NCI-H128 (cell line): Measurements from ENCODE around the gene PVRIG.
"Not testable (repeated sequence)": the region's sequence is repeated elsewhere in the genome, so short reads cannot be mapped to it uniquely, and the experiment has no call there.

Experiments used
- DNase-seq: peaks from one replicate; lab custom pipeline; 2025; ENCODE audit not compliant: unreplicated experiment; lab: John Stamatoyannopoulos, UW

Gene PVRIG

DNA sequence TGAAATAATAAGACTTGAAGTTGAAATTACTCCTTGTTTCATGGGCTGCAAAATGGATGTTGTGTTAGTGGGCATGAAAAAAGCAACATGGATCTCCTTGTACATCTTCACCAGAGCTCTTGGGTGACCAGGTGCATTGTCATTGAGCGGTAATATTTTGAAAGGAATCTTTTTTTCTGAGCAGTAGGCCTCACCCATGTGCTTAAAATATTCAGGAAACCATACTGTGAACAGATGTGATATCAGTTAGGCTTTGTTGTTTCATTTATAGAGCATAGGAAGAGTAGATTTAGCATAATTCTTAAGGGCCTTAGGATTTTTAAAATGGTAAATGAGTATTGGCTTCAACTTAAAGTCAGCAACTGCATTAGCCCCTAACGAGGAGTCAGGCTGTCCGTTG, 26.8 kb upstream of the PVRIG start:
- no peak for DNase-seq

GRCh38 chr7:100195222-100195621, 24.5 kb upstream of the PVRIG start:
- DNase-seq = no peak

DNA sequence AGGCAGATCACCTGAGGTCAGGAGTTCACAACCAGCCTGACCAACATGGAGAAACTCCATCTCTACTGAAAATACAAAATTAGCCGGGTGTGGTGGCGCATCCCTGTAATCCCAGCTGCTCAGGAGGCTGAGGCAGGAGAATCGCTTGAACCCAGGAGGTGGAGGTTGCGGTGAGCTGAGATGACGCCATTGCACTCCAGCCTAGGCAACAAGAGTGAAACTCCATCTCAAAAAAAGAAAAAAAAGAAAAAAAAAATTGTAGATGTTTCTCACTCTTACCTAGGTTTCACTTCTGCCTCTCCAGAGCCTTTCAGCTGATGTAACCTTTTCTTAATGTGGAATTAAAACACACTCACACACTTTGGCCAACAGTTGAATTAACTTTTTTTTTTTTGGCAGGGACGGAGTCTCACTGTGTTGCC, 23.8 kb upstream of the PVRIG start:
- not testable (repeated sequence) for DNase-seq

GRCh38 chr7:100198266-100198665, 21.5 kb upstream of the PVRIG start:
- no peak for DNase-seq

GRCh38 chr7:100200693-100201092, 19.1 kb upstream of the PVRIG start:
- DNase-seq = no peak

DNA sequence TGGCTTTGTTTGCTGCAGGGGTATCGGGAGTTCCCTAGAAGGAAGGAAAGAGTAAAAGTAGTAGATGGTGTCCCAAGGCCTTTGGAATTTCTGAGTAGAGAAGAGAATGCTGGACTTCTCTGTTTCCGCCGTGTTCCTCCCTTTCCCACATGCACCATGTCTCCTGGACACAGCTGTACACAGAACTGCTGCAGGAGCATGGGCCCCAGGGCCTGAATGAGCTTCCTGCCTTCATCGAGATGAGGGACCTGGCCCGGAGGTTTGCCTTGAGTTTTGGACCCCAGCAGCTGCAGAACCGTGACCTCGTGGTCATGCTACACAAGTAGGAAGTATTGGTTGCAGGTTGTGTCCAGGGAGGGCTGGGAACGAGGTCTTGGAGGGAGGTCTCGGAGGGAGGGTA, 15.3 kb upstream of the PVRIG start:
- DNase-seq = no peak

DNA sequence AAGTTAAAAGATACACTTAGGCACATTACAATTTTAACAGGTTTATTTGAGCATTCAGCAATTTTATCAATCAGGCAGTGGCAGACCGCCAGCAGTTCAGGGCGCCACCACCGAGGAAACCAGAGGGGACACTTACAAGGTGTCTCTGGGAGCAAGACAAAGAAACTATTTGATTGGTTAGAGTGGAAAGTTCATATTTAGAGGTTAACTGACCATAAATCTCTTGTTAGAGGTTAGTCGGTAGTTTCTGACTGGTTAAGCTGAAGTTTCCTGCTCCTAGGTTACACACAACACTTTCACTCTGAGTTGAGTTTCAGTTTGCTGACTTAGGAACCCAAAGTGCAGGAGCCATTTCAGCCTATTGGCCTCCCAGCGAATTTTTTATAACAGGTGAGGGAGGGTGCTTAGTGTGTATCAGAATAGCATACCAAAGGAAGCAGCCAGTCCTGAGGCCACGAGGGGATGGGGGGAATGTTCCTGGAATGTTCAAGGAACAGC, 10.8 kb upstream of the PVRIG start:
- DNase-seq = no peak

- no peak for DNase-seq
Observed at GRCh38 chr7:100209493-100209892, 10.3 kb upstream of the PVRIG start.

DNA sequence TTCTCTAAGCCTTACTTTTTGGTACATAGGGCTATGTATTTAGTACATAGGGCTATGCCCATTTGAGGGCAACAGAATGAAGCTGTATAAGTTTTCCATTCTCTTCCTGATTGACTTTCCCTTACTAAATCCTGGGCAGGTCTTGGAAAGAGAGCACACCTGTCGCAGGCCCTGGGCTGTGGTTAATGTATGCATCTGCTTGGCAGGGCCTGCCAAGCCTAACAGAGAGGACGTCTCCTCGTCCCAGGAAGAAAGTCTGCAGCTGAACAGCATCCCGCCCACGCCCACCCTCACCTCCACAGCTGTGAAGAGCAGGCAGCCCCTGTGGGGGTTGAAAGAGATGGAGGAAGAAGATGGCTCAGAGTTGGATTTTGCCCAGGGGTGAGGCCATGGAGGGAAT, 8.9 kb upstream of the PVRIG start:
- no peak for DNase-seq

- no peak for DNase-seq
Observed at GRCh38 chr7:100211342-100211780, 8.4 kb upstream of the PVRIG start.

GRCh38 chr7:100212631-100213286, 7.0 kb upstream of the PVRIG start:
- DNase-seq = no peak

- no peak for DNase-seq
Observed at GRCh38 chr7:100213672-100214071, 6.1 kb upstream of the PVRIG start.

- DNase-seq = not testable (repeated sequence)
Observed at GRCh38 chr7:100214356-100214755, 5.4 kb upstream of the PVRIG start.

- DNase-seq = no peak
Observed at GRCh38 chr7:100215895-100216294, 3.9 kb upstream of the PVRIG start.

GRCh38 chr7:100217934-100218333, 1.8 kb upstream of the PVRIG start:
- DNase-seq = peak; percentile 38

GRCh38 chr7:100219271-100219737, 445 bp upstream of the PVRIG start:
- DNase-seq = no peak

GRCh38 chr7:100220586-100221230, 959 bp downstream of the PVRIG start:
- DNase-seq = no peak

DNA sequence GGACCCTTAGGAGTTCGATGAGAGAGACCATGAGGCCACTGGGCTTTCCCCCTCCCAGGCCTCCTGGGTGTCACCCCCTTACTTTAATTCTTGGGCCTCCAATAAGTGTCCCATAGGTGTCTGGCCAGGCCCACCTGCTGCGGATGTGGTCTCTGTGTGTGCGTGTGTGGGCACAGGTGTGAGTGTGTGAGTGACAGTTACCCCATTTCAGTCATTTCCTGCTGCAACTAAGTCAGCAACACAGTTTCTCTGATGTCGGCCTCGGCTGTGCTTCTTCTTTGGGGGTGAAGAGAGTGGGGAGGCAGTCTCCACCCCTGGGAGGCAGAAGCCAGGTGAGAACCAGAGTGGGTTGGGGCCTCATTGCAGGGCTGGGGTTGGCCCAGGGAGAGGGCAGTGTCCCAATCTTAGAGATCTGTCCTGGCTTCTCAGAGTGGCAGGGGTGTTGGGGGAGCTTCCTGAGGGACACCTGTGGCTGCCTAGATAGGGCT, 1.5 kb downstream of the PVRIG start:
- no peak for DNase-seq

GRCh38 chr7:100221767-100222444, 2.2 kb downstream of the PVRIG start:
- DNase-seq = no peak

DNA sequence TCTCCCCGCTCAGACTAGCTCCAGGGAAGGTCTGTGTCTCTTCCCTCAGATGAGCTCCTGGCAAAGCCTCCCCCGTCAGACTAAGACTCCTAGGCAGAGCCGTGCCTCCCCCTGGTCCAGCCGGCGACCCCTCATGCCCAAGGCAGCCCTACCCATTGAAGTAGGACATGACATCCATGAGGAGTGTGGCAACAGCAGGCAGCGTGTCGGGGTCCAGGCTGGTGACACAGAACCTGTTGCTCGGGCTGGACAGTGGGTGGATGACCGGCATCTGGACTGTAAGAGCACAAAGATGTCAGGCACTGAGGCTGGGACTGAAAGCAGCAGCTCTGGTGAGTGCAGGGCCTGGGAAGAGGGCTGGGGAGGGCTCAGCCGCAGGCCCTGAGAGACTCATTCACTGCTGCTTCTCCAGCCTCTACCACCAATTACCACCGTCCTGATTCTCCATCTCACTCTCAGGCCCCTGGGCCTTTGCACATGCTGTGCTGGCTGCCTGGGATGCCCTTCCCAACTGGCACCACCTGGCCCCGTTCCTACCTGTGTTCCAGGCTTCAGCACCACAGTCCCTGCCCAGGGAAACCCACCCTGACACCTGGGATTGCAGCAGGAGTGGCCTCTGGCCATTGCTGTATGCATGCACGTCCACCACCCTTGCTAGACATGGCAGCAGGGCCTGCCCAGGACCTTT, 2.8 kb downstream of the PVRIG start:
- DNase-seq = no peak

DNA sequence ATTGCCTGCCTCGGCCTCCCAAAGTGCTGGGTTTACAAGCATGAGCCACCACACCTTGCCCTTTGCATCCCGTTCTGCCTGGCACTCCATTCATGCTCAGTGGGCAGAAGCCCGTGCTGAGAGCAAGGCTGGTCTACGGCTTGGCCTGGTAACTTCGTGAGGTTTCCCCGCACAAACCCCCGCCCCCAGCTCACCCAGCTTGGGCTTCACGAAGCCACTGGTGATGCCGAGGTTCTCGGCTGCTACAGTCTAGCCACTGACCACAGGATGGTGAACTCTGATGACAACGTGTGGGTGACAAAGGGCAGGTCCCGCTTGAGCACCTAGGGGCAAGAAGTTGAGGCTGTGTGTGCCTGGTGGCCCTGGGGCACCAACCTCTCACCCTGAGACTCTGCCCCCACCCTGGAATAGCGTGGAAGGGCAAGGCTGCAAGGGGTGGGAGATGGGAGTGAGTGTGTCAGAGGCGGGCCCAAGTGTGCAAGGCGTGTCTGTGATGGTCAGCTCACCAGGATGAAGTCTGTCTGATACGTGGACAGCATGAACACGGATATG, 3.7 kb downstream of the PVRIG start:
- not testable (repeated sequence) for DNase-seq
